H1 (cell line): ENCODE data around the gene STX11. TPM values are rescaled to one million over a fixed set of nuclear protein-coding genes. Genes with fewer than 3 reads are reported as not detected.

Experiments used
- JUN ChIP-seq: IDR thresholded peaks from 2 replicates; pipeline ENCODE4 v1.6.1; 2011; ENCODE audit warnings: low read depth, mild to moderate bottlenecking, improper control_type of control experiment, low read length
- YY1 ChIP-seq: IDR thresholded peaks from 2 replicates; pipeline ENCODE4 v1.6.1; 2011; ENCODE audit warnings: low read depth, mild to moderate bottlenecking, low read length
- polyA plus RNA-seq, 7 experiments: library from polyadenylated mRNA; depleted of rRNA in 3 of 7; stranded (reverse) in 5 of 7; unstranded in 2 of 7; fragments of >200 nt in 5 of 7; fragments of 200-250 nt in 2 of 7; gene quantifications; 1 replicate in 5 of 7; 2 replicates in 1 of 7; 4 replicates in 1 of 7; pipeline versions ENCODE4 v1.2.1 to v1.2.3, GENCODE V29; 2011 to 2013; ENCODE audit warnings: missing spikeins in 2 of 7, mixed read lengths in 2 of 7
- total RNA-seq: library from RNA; stranded (reverse); fragmentation: NEBNext Ultra II Directional; extraction: Animal tissue kit (Norgen Biotek cat#: 25700); gene quantifications from 2 replicates; pipeline ENCODE4 v1.2.1, GENCODE V29; 2021

The STX11 gene
- total and polyA plus RNA-seq, 2 of the 8 experiments (the other 6 are each of a cell fraction or from before 2014, with no cell fraction given) = 0.15 to 0.34 TPM

GRCh38 chr6:144148886-144149285, 1.4 kb upstream of the STX11 start (continued):
- TF ChIP-seq JUN (no peak), YY1 (no peak)
